ENCODE measurements around the gene RMND1. TPM values are rescaled to one million over a fixed set of nuclear protein-coding genes. Genes with fewer than 3 reads are reported as not detected.
"Not testable (repeated sequence)": the region's sequence is repeated elsewhere in the genome, so short reads cannot be mapped to it uniquely, and the experiment has no call there.

RMND1 gene
- total and polyA plus RNA-seq, 12 donors = 19.1 to 62.4 (median 26.1) TPM

- Histone ChIP-seq H3K36me3 (replicated peaks in 1 of 2) (peaks cover 0 to 21% of the 10 kb centered on the region in 2 donors), H3K9me3 (replicated peaks in 1 of 3) (no peaks in the 10 kb centered on the region), H3K27ac (no peak overlapping the region), H3K27me3 (no peaks in the 10 kb centered on the region), H3K4me3 (no peak overlapping the region), H3K4me1 (replicated peaks in 1 of 2) (no peaks in the 10 kb centered on the region)
- TF ChIP-seq CTCF (IDR thresholded peaks at IDR 0.05) (no peak), POLR2A (IDR thresholded peaks at IDR 0.05) (no peak)
- DNase-seq = no peak
- intact Hi-C loops (cut with DNase I) = no loop called here
- WGBS, 4 donors = 93 to 97% (median 95%) methylated on average over 6 of the region's 6 CpGs
These were observed 86.7 kb downstream of the RMND1 start for GRCh38 chr6:151365233-151365632.

GRCh38 chr6:151359486-151359885 lies 92.4 kb downstream of the RMND1 start:
- WGBS, 4 donors = 94 to 96% (median 95%) methylated on average over 5 of the region's 5 CpGs
- Histone ChIP-seq H3K36me3 (replicated peaks in 1 of 2) (peaks cover 0 to 4% of the 10 kb centered on the region in 2 donors), H3K27me3 (no peaks in the 10 kb centered on the region), H3K4me3 (no peak overlapping the region), H3K27ac (no peak overlapping the region), H3K4me1 (replicated peaks in 1 of 2) (no peaks in the 10 kb centered on the region), H3K9me3 (replicated peaks in 1 of 3) (no peaks in the 10 kb centered on the region)
- intact Hi-C loops (cut with DNase I) = no loop called here
- TF ChIP-seq CTCF (IDR thresholded peaks at IDR 0.05) (no peak), POLR2A (IDR thresholded peaks at IDR 0.05) (no peak)
- no peak for DNase-seq

- no peak for DNase-seq
- Histone ChIP-seq H3K4me1 (replicated peaks in 1 of 2) (no peaks in the 10 kb centered on the region), H3K36me3 (replicated peaks in 1 of 2) (peaks cover 0 to 4% of the 10 kb centered on the region in 2 donors), H3K4me3 (no peak overlapping the region), H3K27ac (no peak overlapping the region), H3K27me3 (no peaks in the 10 kb centered on the region), H3K9me3 (replicated peaks in 1 of 3) (no peaks in the 10 kb centered on the region)
- intact Hi-C loops (cut with DNase I) = no loop called here
- TF ChIP-seq CTCF (IDR thresholded peaks at IDR 0.05) (no peak), POLR2A (IDR thresholded peaks at IDR 0.05) (no peak)
- WGBS, 4 donors = 91 to 97% (median 94%) methylated on average over 3 of the region's 3 CpGs
These were observed 93.5 kb downstream of the RMND1 start for GRCh38 chr6:151358475-151358874.

GRCh38 chr6:151357758-151358436 lies 94.0 kb downstream of the RMND1 start:
- no peak overlapping the region for H3K4me3 ChIP-seq
- TF ChIP-seq CTCF (IDR thresholded peaks at IDR 0.05) (no peak), POLR2A (IDR thresholded peaks at IDR 0.05) (no peak)
- intact Hi-C loops (cut with DNase I) = no loop called here
- H3K27me3 ChIP-seq = no peaks in the 10 kb centered on the region
- H3K36me3 ChIP-seq (replicated peaks in 1 of 2) = peaks cover 0 to 4% of the 10 kb centered on the region in 2 donors
- 73 to 85% (median 76%) methylated on average over 6 of the region's 6 CpGs for WGBS, 4 donors
- H3K9me3 ChIP-seq (replicated peaks in 1 of 3) = no peaks in the 10 kb centered on the region
- no peaks in the 10 kb centered on the region for H3K4me1 ChIP-seq (replicated peaks in 1 of 2)
- DNase-seq = no peak
- no peak overlapping the region for H3K27ac ChIP-seq

GRCh38 chr6:151356983-151357382 lies 94.9 kb downstream of the RMND1 start:
- H3K27ac ChIP-seq = not testable (repeated sequence)
- 76 to 85% (median 81%) methylated on average over 6 of the region's 6 CpGs for WGBS, 4 donors

More at GRCh38 chr6:151356983-151357382, 94.9 kb downstream of the RMND1 start:
- intact Hi-C loops (cut with DNase I); H3K36me3 ChIP-seq (replicated peaks in 1 of 2); H3K9me3 ChIP-seq (replicated peaks in 1 of 3); H3K27me3 ChIP-seq; H3K4me3 ChIP-seq; H3K4me1 ChIP-seq (replicated peaks in 1 of 2); DNase-seq: not testable (repeated sequence)

Data from adrenal gland (tissue), 12 donors.